ENCODE measurements around the gene RASAL2.

DNA sequence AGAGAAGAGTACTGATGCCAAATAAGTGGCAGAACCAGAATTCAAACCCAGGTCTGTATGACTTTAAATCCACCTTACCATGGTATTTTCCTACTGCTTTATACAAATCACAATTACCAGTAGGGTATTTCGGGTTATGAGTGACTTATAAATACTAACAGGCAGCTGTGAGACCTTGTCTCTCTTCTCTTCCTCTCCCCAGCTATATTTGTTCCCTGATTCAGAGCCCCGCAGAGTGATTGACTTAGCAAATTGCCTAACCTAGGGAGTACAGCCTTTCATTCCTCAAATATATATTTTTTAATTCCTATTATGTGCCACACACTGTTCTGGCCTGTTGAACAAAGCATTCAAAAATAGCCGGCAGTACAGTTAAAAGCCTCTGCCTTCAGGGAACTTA lies 234.8 kb downstream of the RASAL2 start:
- TF ChIP-seq CTCF (IDR thresholded peaks at IDR 0.05) (no peak), POLR2A (IDR thresholded peaks at IDR 0.05) (no peak)

All from suprapubic skin (tissue), 3 donors.